Natural killer cell (primary cell): ENCODE measurements around the gene FOXK1. TPM values are rescaled to one million over a fixed set of nuclear protein-coding genes. Genes with fewer than 3 reads are reported as not detected.
A peak's percentile ranks its signal among the peaks of the same experiment; 100 is the strongest.

Experiments
- ATAC-seq, 3 donors: fragments of 150-1000 bp in 2 of 3; fragments of 200-7000 bp in 1 of 3; cut with Tn5 transposase; 1 replicate in 1 of 3; 2 replicates in 2 of 3; pipeline ENCODE4 v1.10.0; 2021; ENCODE audit warnings: mild to moderate bottlenecking in 2 of 3, moderate library complexity in 2 of 3
- DNase-seq, 2 donors: peaks; one replicate each; pipeline versions ENCODE4 v3.0.0 to v3.0.0-alpha.2; 2013 to 2021; ENCODE audit warnings: mixed read lengths in 1 of 2
- H3K27ac ChIP-seq: one replicate; pipeline ENCODE4 v1.5.1; 2013; ENCODE audit warnings: mild to moderate bottlenecking, low read length
- H3K27me3 ChIP-seq: one replicate; pipeline ENCODE4 v1.6.1; 2013; ENCODE audit warnings: low read length; ENCODE audit not compliant: control insufficient read depth, insufficient read depth
- H3K36me3 ChIP-seq: one replicate; pipeline ENCODE4 v1.6.1; 2013; ENCODE audit warnings: low read length; ENCODE audit not compliant: control insufficient read depth, insufficient read depth
- H3K4me1 ChIP-seq: one replicate; pipeline ENCODE4 v1.6.1; 2013; ENCODE audit warnings: low read length; ENCODE audit not compliant: control insufficient read depth, insufficient read depth
- H3K4me3 ChIP-seq: one replicate; pipeline ENCODE4 v1.5.1; 2013; ENCODE audit warnings: low read length
- H3K9me3 ChIP-seq: one replicate; pipeline ENCODE4 v1.6.1; 2013; ENCODE audit warnings: low read length; ENCODE audit not compliant: control insufficient read depth, insufficient read depth
- H3K27ac Mint-ChIP-seq, 2 donors: one replicate each; pipeline ENCODE4 v1.8.0; 2022; ENCODE audit warnings: mild to moderate bottlenecking in 2 of 2, mixed read lengths in 2 of 2, moderate library complexity in 1 of 2
- H3K27me3 Mint-ChIP-seq, 2 donors: one replicate each; pipeline ENCODE4 v1.8.0; 2022; ENCODE audit warnings: low read depth in 2 of 2, mixed read lengths in 2 of 2
- H3K36me3 Mint-ChIP-seq: one replicate; pipeline ENCODE4 v1.8.0; 2022; ENCODE audit warnings: mixed read lengths
- H3K4me1 Mint-ChIP-seq, 2 donors: one replicate each; pipeline ENCODE4 v1.8.0; 2022; ENCODE audit warnings: mixed read lengths in 2 of 2
- H3K4me3 Mint-ChIP-seq: one replicate; pipeline ENCODE4 v1.8.0; 2022; ENCODE audit warnings: mild to moderate bottlenecking, moderate library complexity, mixed read lengths
- H3K9me3 Mint-ChIP-seq, 2 donors: one replicate each; pipeline ENCODE4 v1.8.0; 2022; ENCODE audit warnings: mixed read lengths in 2 of 2
- CTCF ChIP-seq: fragments of 200-600 bp; IDR thresholded peaks from one replicate; pipeline ENCODE4 v1.8.0; 2022; ENCODE audit warnings: antibody characterized with exemption
- WGBS: methylation state at CpG from one replicate; pipeline ENCODE4 v1.1.7; 2013; ENCODE audit warnings: missing lambda C conversion rate; ENCODE audit not compliant: insufficient coverage; 5-methylcytosine and 5-hydroxymethylcytosine counted together
- intact Hi-C: fragments of 100-400 bp; cut with micrococcal nuclease; formaldehyde crosslinking; loops from one replicate; pipeline ENCODE4 v1.14.2; 2022
- total RNA-seq, 4 donors: library from RNA; stranded (reverse); fragments of 120-200 nt in 1 of 4; gene quantifications; one replicate each; pipeline versions ENCODE4 v1.2.3 to v1.2.4, GENCODE V29; 2013 to 2022

FOXK1 gene
- total RNA-seq, 3 donors from 2014 or later (not counting 1 experiment from before 2014, with no cell fraction given): 51.6 to 59.7 (median 55.3) TPM

GRCh38 chr7:4766666-4767519 lies 84.8 kb downstream of the FOXK1 start:
- Mint-ChIP-seq H3K4me1 (peaks cover 0 to 4% of the 10 kb centered on the region in 2 donors), H3K36me3 (no peaks in the 10 kb centered on the region), H3K27me3 (no peaks in the 10 kb centered on the region), H3K27ac (peak overlapping the region in 1 of 2 donors; percentile 27), H3K4me3 (no peak overlapping the region), H3K9me3 (no peaks in the 10 kb centered on the region)
- no peak for DNase-seq
- no peak for ATAC-seq
- Histone ChIP-seq H3K36me3 (peaks cover 20% of the 10 kb centered on the region), H3K4me1 (no peaks in the 10 kb centered on the region), H3K9me3 (no peaks in the 10 kb centered on the region), H3K4me3 (no peak overlapping the region), H3K27ac (no peak overlapping the region), H3K27me3 (no peaks in the 10 kb centered on the region)
- 96% methylated on average over 34 of the region's 37 CpGs for WGBS
- intact Hi-C loops: no loop called here
- no peak for TF ChIP-seq CTCF

- H3K4me1 Mint-ChIP-seq: peaks cover 0 to 10% of the 10 kb centered on the region in 2 donors
- Histone ChIP-seq H3K36me3 (peaks cover under 1% of the 10 kb centered on the region), H3K9me3 (no peaks in the 10 kb centered on the region), H3K4me3 (no peak overlapping the region), H3K4me1 (peaks cover under 1% of the 10 kb centered on the region), H3K27me3 (no peaks in the 10 kb centered on the region), H3K27ac (no peak overlapping the region)
- WGBS: 94% methylated on average over 27 of the region's 27 CpGs
- H3K27ac Mint-ChIP-seq: peak overlapping the region; percentile 6 to 33
- no peak overlapping the region for H3K4me3 Mint-ChIP-seq
- intact Hi-C loops: no loop called here
- no peaks in the 10 kb centered on the region for H3K27me3 Mint-ChIP-seq
- H3K36me3 Mint-ChIP-seq: no peaks in the 10 kb centered on the region
- no peaks in the 10 kb centered on the region for H3K9me3 Mint-ChIP-seq
- TF ChIP-seq CTCF: no peak
- no peak for ATAC-seq
- no peak for DNase-seq
These were observed 86.8 kb downstream of the FOXK1 start for GRCh38 chr7:4768597-4769569.

DNA sequence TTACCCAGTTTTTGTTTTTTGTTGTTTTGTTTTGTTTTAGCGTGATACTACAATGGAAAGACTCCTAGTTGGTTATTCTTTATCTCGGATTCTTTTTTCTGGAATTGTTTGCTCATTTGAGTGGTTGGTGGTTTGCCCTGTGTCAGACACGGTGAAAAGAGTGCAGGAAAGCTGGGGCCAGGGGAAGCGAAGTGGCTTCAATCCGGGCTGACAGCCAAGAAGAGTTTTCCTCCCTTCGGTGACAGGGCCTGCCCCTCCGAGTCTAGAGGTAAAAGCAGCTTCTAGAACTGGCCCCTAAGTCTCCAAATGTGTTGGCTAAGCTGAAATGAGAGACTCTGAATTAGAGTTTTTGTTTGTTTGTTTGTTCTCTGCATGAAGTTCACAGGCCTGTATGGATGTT lies 87.7 kb downstream of the FOXK1 start:
- intact Hi-C loops: no loop called here
- Mint-ChIP-seq H3K4me1 (peaks cover 6 to 16% of the 10 kb centered on the region in 2 donors), H3K36me3 (no peaks in the 10 kb centered on the region), H3K27me3 (no peaks in the 10 kb centered on the region), H3K9me3 (no peaks in the 10 kb centered on the region), H3K4me3 (no peak overlapping the region), H3K27ac (peak overlapping the region; percentile 6 to 62)
- Histone ChIP-seq H3K9me3 (no peaks in the 10 kb centered on the region), H3K27me3 (no peaks in the 10 kb centered on the region), H3K36me3 (no peaks in the 10 kb centered on the region), H3K4me1 (peaks cover 9% of the 10 kb centered on the region), H3K27ac (no peak overlapping the region), H3K4me3 (no peak overlapping the region)
- TF ChIP-seq CTCF: no peak
- 34% methylated on average over 7 of the region's 7 CpGs for WGBS
- ATAC-seq (no peak), DNase-seq (no peak)
